Cardiac muscle cell (in vitro differentiated cells and primary cell): ENCODE data around the gene ARMC8. TPM values are rescaled to one million over a fixed set of nuclear protein-coding genes. Genes with fewer than 3 reads are reported as not detected.

ENCODE experiments used
- DNase-seq, 2 donors: peaks; one replicate each; pipeline versions ENCODE4 v3.0.0 to v3.0.0-alpha.2; 2010 to 2017; ENCODE audit warnings: low read depth in 1 of 2, low spot score in 1 of 2
- H3K27ac ChIP-seq: fragments of 200-600 bp; sonication (generic); 2 replicates; pipeline ENCODE4 v1.5.1; 2016
- H3K27me3 ChIP-seq: fragments of 200-600 bp; sonication (generic); 2 replicates; pipeline ENCODE4 v1.6.0; 2016; ENCODE audit warnings: control low read depth
- H3K36me3 ChIP-seq: fragments of 200-600 bp; sonication (generic); 2 replicates; pipeline ENCODE4 v1.5.1; 2016; ENCODE audit warnings: control low read depth
- H3K4me1 ChIP-seq: fragments of 200-600 bp; sonication (generic); 2 replicates; pipeline ENCODE4 v1.8.1; 2017; ENCODE audit warnings: low read depth, mild to moderate bottlenecking, mixed run types
- H3K4me3 ChIP-seq: fragments of 200-600 bp; sonication (generic); 2 replicates; pipeline ENCODE4 v1.5.1; 2016; ENCODE audit warnings: mild to moderate bottlenecking
- H3K9me3 ChIP-seq: fragments of 200-600 bp; sonication (generic); 2 replicates; pipeline ENCODE4 v1.5.1; 2017; ENCODE audit warnings: low read depth, mild to moderate bottlenecking, control low read depth
- CTCF ChIP-seq: IDR thresholded peaks from 2 replicates; pipeline ENCODE4 v1.5.1; 2012; ENCODE audit warnings: low read depth, mild to moderate bottlenecking, low read length
- polyA plus RNA-seq: library from polyadenylated mRNA; unstranded; fragments of >200 nt; fragmentation: Nextera tagmentation; extraction: Ambion mirVana; gene quantifications from 2 replicates; pipeline ENCODE4 v1.2.1, GENCODE V29; 2016
- total RNA-seq: library from RNA; depleted of rRNA; stranded (reverse); fragments of >200 nt; gene quantifications from 2 replicates; pipeline ENCODE4 v1.2.3, GENCODE V29; 2016

Gene ARMC8
- total and polyA plus RNA-seq, 2 experiments from 2014 or later = 33.9 to 34.5 TPM

DNA sequence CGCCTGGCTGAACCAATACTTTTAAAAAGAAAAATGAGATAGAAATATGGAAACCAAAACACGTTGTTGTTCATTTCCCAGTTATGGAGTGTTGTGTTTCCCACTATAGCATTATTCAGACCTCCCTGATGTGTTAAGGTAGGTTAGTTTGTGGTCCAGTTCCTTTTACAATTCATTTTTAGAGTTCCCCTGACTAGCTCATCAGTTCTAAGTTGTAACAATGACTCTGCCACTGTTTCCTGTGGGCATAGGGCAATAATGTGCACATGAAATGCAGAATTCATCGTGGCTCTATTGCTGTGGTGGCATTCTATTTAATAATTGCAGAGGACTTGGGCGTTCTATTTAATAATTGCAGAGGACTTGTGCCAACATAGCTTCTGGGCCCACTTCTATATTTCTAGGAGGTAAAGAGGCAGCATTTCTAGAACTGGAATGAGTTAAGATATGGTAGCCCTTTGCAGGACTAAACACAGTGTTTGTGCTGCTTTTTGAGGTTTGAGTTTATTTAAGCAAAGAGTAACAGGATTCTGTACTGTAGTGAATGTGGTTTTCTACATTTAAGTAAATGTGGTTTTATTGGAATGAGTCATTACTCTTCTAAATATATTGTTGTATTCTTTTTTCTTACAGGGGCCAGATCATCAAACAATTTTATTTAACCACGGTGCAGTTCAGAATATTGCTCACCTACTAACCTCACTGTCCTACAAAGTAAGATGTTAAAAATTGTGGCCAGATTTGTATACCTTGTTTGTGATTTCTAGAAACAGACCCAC is 47.5 kb downstream of the ARMC8 start:
- no peak for TF ChIP-seq CTCF
- H3K36me3 ChIP-seq = peaks cover 50% of the 10 kb centered on the region
- no peak overlapping the region for H3K27ac ChIP-seq
- peaks cover 6% of the 10 kb centered on the region for H3K4me1 ChIP-seq
- H3K4me3 ChIP-seq = no peak overlapping the region
- H3K9me3 ChIP-seq = no peaks in the 10 kb centered on the region
- DNase-seq = no peak
- H3K27me3 ChIP-seq = no peaks in the 10 kb centered on the region

DNA sequence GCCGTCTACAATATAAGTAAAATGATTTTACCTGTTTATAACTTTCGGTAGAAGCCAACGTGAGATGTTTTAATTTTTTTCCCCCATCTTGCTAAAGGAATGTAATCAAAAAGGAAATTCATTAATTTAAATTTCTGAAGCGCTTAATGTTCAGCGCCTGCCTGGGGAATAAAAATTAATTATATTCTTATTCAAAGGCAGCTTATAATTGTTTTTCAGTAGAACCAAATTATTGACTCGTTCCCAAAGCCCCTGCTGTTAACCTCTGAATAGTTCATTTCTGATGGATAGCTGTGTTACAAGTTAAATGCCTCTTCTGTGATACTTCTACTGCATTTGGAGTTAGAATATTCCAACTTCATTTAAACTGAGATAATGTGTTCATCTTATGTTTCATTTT is 51.6 kb downstream of the ARMC8 start:
- TF ChIP-seq CTCF = no peak
- Histone ChIP-seq H3K4me3 (no peak overlapping the region), H3K27ac (no peak overlapping the region), H3K4me1 (no peaks in the 10 kb centered on the region), H3K9me3 (no peaks in the 10 kb centered on the region), H3K27me3 (no peaks in the 10 kb centered on the region), H3K36me3 (peaks cover 51% of the 10 kb centered on the region)
- DNase-seq = no peak

GRCh38 chr3:138241061-138241460 is 54.0 kb downstream of the ARMC8 start:
- no peak overlapping the region for H3K4me3 ChIP-seq
- H3K27ac ChIP-seq = no peak overlapping the region
- H3K9me3 ChIP-seq = no peaks in the 10 kb centered on the region
- peaks cover 58% of the 10 kb centered on the region for H3K36me3 ChIP-seq
- TF ChIP-seq CTCF = no peak
- no peaks in the 10 kb centered on the region for H3K27me3 ChIP-seq
- H3K4me1 ChIP-seq = no peaks in the 10 kb centered on the region
- no peak for DNase-seq

- no peaks in the 10 kb centered on the region for H3K4me1 ChIP-seq
- no peak overlapping the region for H3K27ac ChIP-seq
- H3K27me3 ChIP-seq = no peaks in the 10 kb centered on the region
- H3K4me3 ChIP-seq = no peak overlapping the region
- H3K36me3 ChIP-seq = peaks cover 56% of the 10 kb centered on the region
- no peak for TF ChIP-seq CTCF
- no peaks in the 10 kb centered on the region for H3K9me3 ChIP-seq
- no peak for DNase-seq
These were observed 54.6 kb downstream of the ARMC8 start for GRCh38 chr3:138241676-138242075.

- Histone ChIP-seq H3K36me3 (peaks cover 48% of the 10 kb centered on the region), H3K4me1 (no peaks in the 10 kb centered on the region), H3K27ac (peak overlapping the region; percentile 5), H3K27me3 (no peaks in the 10 kb centered on the region), H3K4me3 (no peak overlapping the region), H3K9me3 (no peaks in the 10 kb centered on the region)
- no peak for DNase-seq
- no peak for TF ChIP-seq CTCF
These were observed 55.4 kb downstream of the ARMC8 start for GRCh38 chr3:138242466-138242865.
